ENCODE data around the gene CDH23. TPM values are rescaled to one million over a fixed set of nuclear protein-coding genes. Genes with fewer than 3 reads are reported as not detected.

The CDH23 gene
- total and polyA plus RNA-seq, 2 donors (not counting 1 experiment from before 2014, with no cell fraction given) = 0.37 to 0.89 TPM

- Histone ChIP-seq H3K27ac (ENCODE audit: low read length in 2 of 2) (no peak overlapping the region), H3K9ac (ENCODE audit: low read length) (no peak overlapping the region), H3K4me3 (ENCODE audit: control extremely low read depth in 1 of 5, extremely low read depth in 1 of 5, insufficient read depth in 1 of 5, low read depth in 2 of 5, low read length in 4 of 5) (no peak overlapping the region), H3K4me2 (replicated peaks; ENCODE audit: low read depth, low read length, poor library complexity, severe bottlenecking) (no peak overlapping the region), H3K79me2 (ENCODE audit: control insufficient read depth, insufficient read depth, low read length) (no peaks in the 10 kb centered on the region), H3K9me3 (ENCODE audit: control extremely low read depth in 1 of 3, control insufficient read depth in 2 of 3, insufficient read depth in 1 of 3, low read length in 2 of 3) (no peaks in the 10 kb centered on the region), H4K20me1 (ENCODE audit: control insufficient read depth, insufficient read depth, low read length, poor library complexity, severe bottlenecking) (no peaks in the 10 kb centered on the region), H3K27me3 (replicated peaks in 1 of 4; ENCODE audit: control extremely low read depth in 1 of 4, control insufficient read depth in 3 of 4, insufficient read depth in 4 of 4, low read length in 3 of 4) (peaks cover 0 to 3% (median 0%) of the 10 kb centered on the region in 4 experiments), H2AFZ (ENCODE audit: insufficient read depth, low read depth, low read length, poor library complexity, severe bottlenecking) (no peak overlapping the region), H3K4me1 (ENCODE audit: control insufficient read depth in 2 of 2, insufficient read depth in 2 of 2, low read length in 2 of 2) (no peaks in the 10 kb centered on the region), H3K36me3 (replicated peaks in 1 of 2; ENCODE audit: control extremely low read depth in 1 of 2, control insufficient read depth in 1 of 2, extremely low read depth in 1 of 2, insufficient read depth in 2 of 2, low read length in 1 of 2) (no peaks in the 10 kb centered on the region)
- no peak for TF ChIP-seq CTCF (IDR thresholded peaks at IDR 0.05)
- TF ChIP-seq EZH2 (IDR thresholded peaks at IDR 0.05; ENCODE audit: borderline replicate concordance, insufficient read depth, low read depth, low read length, poor library complexity, severe bottlenecking) = no peak
- no peak for DNase-seq
- Mint-ChIP-seq H3K27ac (no peak overlapping the region), H3K4me3 (no peak overlapping the region), H3K27me3 (peaks cover 13% of the 10 kb centered on the region), H3K9me3 (ENCODE audit: insufficient read depth) (no peaks in the 10 kb centered on the region), H3K4me1 (no peaks in the 10 kb centered on the region)
- CTCF ChIA-PET = interaction anchor here (1.4 kb wide), 1 partner anchor 18 kb away, joined by 3 read pairs; no protein-coding TSS in a partner anchor
- POLR2A ChIA-PET = no interaction called here
- WGBS (ENCODE audit: insufficient coverage) = 90% methylated on average over 7 of the region's 9 CpGs
- no peak for ATAC-seq (ENCODE audit: low read depth)
- intact Hi-C loops (cut with micrococcal nuclease) = no loop called here
These were observed 71.8 kb downstream of the CDH23 start for GRCh38 chr10:71468363-71469094.

GRCh38 chr10:71471006-71471405 is 74.3 kb downstream of the CDH23 start:
- peaks cover 7% of the 10 kb centered on the region for H3K27me3 Mint-ChIP-seq
- ChIA-PET CTCF (no interaction called here), POLR2A (no interaction called here)
- no peak overlapping the region for H3K4me2 ChIP-seq (replicated peaks; ENCODE audit: low read depth, low read length, poor library complexity, severe bottlenecking)
- no peak overlapping the region for H3K27ac Mint-ChIP-seq
- peaks cover 0 to 3% (median 0%) of the 10 kb centered on the region in 4 experiments for H3K27me3 ChIP-seq (replicated peaks in 1 of 4; ENCODE audit: control extremely low read depth in 1 of 4, control insufficient read depth in 3 of 4, insufficient read depth in 4 of 4, low read length in 3 of 4)
- no peak for DNase-seq
- TF ChIP-seq EZH2 (IDR thresholded peaks at IDR 0.05; ENCODE audit: borderline replicate concordance, insufficient read depth, low read depth, low read length, poor library complexity, severe bottlenecking) (no peak), CTCF (IDR thresholded peaks at IDR 0.05) (no peak)
- H3K4me3 Mint-ChIP-seq = no peak overlapping the region
- peaks cover 18 to 19% of the 10 kb centered on the region in 2 donors for H3K4me1 ChIP-seq (ENCODE audit: control insufficient read depth in 2 of 2, insufficient read depth in 2 of 2, low read length in 2 of 2)
- H3K9ac ChIP-seq (ENCODE audit: low read length) = no peak overlapping the region
- H3K9me3 ChIP-seq (ENCODE audit: control extremely low read depth in 1 of 3, control insufficient read depth in 2 of 3, insufficient read depth in 1 of 3, low read length in 2 of 3) = peaks cover 0 to 12% (median 0%) of the 10 kb centered on the region in 3 donors
- H3K79me2 ChIP-seq (ENCODE audit: control insufficient read depth, insufficient read depth, low read length) = no peaks in the 10 kb centered on the region
- no peaks in the 10 kb centered on the region for H4K20me1 ChIP-seq (ENCODE audit: control insufficient read depth, insufficient read depth, low read length, poor library complexity, severe bottlenecking)
- ATAC-seq (ENCODE audit: low read depth) = no peak
- H3K4me1 Mint-ChIP-seq = peaks cover 16% of the 10 kb centered on the region
- intact Hi-C loops (cut with micrococcal nuclease) = no loop called here
- H3K9me3 Mint-ChIP-seq (ENCODE audit: insufficient read depth) = no peaks in the 10 kb centered on the region
- H3K27ac ChIP-seq (ENCODE audit: low read length in 2 of 2) = no peak overlapping the region
- WGBS (ENCODE audit: insufficient coverage) = 98% methylated on average over 9 of the region's 9 CpGs
- H3K36me3 ChIP-seq (replicated peaks in 1 of 2; ENCODE audit: control extremely low read depth in 1 of 2, control insufficient read depth in 1 of 2, extremely low read depth in 1 of 2, insufficient read depth in 2 of 2, low read length in 1 of 2) = no peaks in the 10 kb centered on the region
- H3K4me3 ChIP-seq (ENCODE audit: control extremely low read depth in 1 of 5, extremely low read depth in 1 of 5, insufficient read depth in 1 of 5, low read depth in 2 of 5, low read length in 4 of 5) = no peak overlapping the region
- H2AFZ ChIP-seq (ENCODE audit: insufficient read depth, low read depth, low read length, poor library complexity, severe bottlenecking) = no peak overlapping the region
